Glomerular visceral epithelial cell (primary cell): Measurements from ENCODE around the gene WNT1.

Experiments used
- DNase-seq: peaks from one replicate; pipeline ENCODE4 v3.0.0-alpha.2; 2016; ENCODE audit errors: extremely low spot score

Gene WNT1

GRCh38 chr12:49000346-49000745 lies 22.2 kb downstream of the WNT1 start:
- no peak for DNase-seq

- no peak for DNase-seq
These were observed 30.8 kb downstream of the WNT1 start for GRCh38 chr12:49008943-49009342.

GRCh38 chr12:49010092-49010668 lies 32.1 kb downstream of the WNT1 start:
- DNase-seq: no peak

GRCh38 chr12:49012739-49013138 lies 34.6 kb downstream of the WNT1 start:
- no peak for DNase-seq

GRCh38 chr12:49013428-49013827 lies 35.3 kb downstream of the WNT1 start:
- DNase-seq: no peak

GRCh38 chr12:49014547-49014946 lies 36.4 kb downstream of the WNT1 start:
- DNase-seq: no peak

GRCh38 chr12:49015196-49015595 lies 37.1 kb downstream of the WNT1 start:
- DNase-seq: no peak

- DNase-seq: peak; percentile 36
These were observed 39.8 kb downstream of the WNT1 start for GRCh38 chr12:49017891-49018260.

GRCh38 chr12:49018261-49019119 lies 40.4 kb downstream of the WNT1 start, which contains the start of gene PRKAG1:
TSS of gene PRKAG1 (minus strand) at chr12:49018776. CDS start at chr12:49018740, 36 bp downstream.
- peak; percentile 95 for DNase-seq

- no peak for DNase-seq
These were observed 41.0 kb downstream of the WNT1 start for GRCh38 chr12:49019120-49019430.

- peak; percentile 34 for DNase-seq
These were observed 41.6 kb downstream of the WNT1 start for GRCh38 chr12:49019443-49020324.

GRCh38 chr12:49020441-49020840 lies 42.3 kb downstream of the WNT1 start:
- no peak for DNase-seq

- DNase-seq: no peak
These were observed 43.3 kb downstream of the WNT1 start for GRCh38 chr12:49021292-49021915.

- DNase-seq: no peak
These were observed 44.5 kb downstream of the WNT1 start for GRCh38 chr12:49022558-49023178.

GRCh38 chr12:49023812-49024211 lies 45.7 kb downstream of the WNT1 start:
- DNase-seq: no peak

GRCh38 chr12:49024543-49024942 lies 46.4 kb downstream of the WNT1 start:
- no peak for DNase-seq

- no peak for DNase-seq
These were observed 47.3 kb downstream of the WNT1 start for GRCh38 chr12:49025463-49025862.

GRCh38 chr12:49026101-49026500 lies 48.0 kb downstream of the WNT1 start:
- DNase-seq: no peak

- no peak for DNase-seq
These were observed 48.8 kb downstream of the WNT1 start for GRCh38 chr12:49026678-49027480.

GRCh38 chr12:49027846-49028555 lies 49.9 kb downstream of the WNT1 start:
- no peak for DNase-seq
